RWPE1 (cell line): ENCODE results near the gene EEPD1.
"Not testable (repeated sequence)": the region's sequence is repeated elsewhere in the genome, so short reads cannot be mapped to it uniquely, and the experiment has no call there.

Experiments used
- CTCF ChIA-PET: fragments of 350-600 bp; sonication (Branson Sonifier 250); formaldehyde crosslinking; extraction: SDS; loops from one replicate; lab custom pipeline; 2021; lab: Yijun Ruan, JAX
- POLR2A ChIA-PET: fragments of 400-600 bp; formaldehyde crosslinking; extraction: SDS; loops from one replicate; lab custom pipeline; 2020; ENCODE audit warnings: antibody characterized with exemption; ENCODE audit not compliant: low non-redundant PET; lab: Yijun Ruan, JAX
- DNase-seq: peaks from one replicate; pipeline ENCODE4 v3.0.0; 2012; ENCODE audit warnings: low spot score
- H3K27ac ChIP-seq: fragments of 450-650 bp; 2 replicates; pipeline ENCODE4 v1.5.1; 2017
- CTCF ChIP-seq: fragments of 450-650 bp; conservative IDR thresholded peaks from 2 replicates; pipeline ENCODE4 v1.5.1; 2017; ENCODE audit warnings: low read depth, mild to moderate bottlenecking

EEPD1 gene

GRCh38 chr7:36152756-36153570 is at the start of gene EEPD1:
Gene EEPD1, plus strand, starts transcription at chr7:36153254. Its CDS starts 1,071 bp downstream, at chr7:36154325.
- POLR2A ChIA-PET, result no interaction called here

GRCh38 chr7:36103837-36104561 is 49.1 kb upstream of the EEPD1 start:
- ChIA-PET CTCF (no interaction called here), POLR2A (no interaction called here)
- TF ChIP-seq CTCF, result no peak
- no peak for DNase-seq
- H3K27ac ChIP-seq, result no peak overlapping the region

More at GRCh38 chr7:36152756-36153570, at the start of gene EEPD1:
- CTCF ChIA-PET, result interaction anchor here (1.2 kb wide), 1 partner anchor 24 kb away, joined by 5 read pairs; no protein-coding TSS in a partner anchor
- peak; percentile 97 for DNase-seq
- no peak for TF ChIP-seq CTCF
- H3K27ac ChIP-seq, result peak within 1 kb of the TSS; percentile 69

- H3K27ac ChIP-seq, POLR2A ChIA-PET, DNase-seq, CTCF ChIA-PET: not testable (repeated sequence)
Measured at GRCh38 chr7:36106972-36107908, 45.8 kb upstream of the EEPD1 start.

- no peak for DNase-seq
- TF ChIP-seq CTCF, result no peak
- POLR2A ChIA-PET, result no interaction called here
- no peak overlapping the region for H3K27ac ChIP-seq
- CTCF ChIA-PET, result no interaction called here
Measured at GRCh38 chr7:36107926-36108631, 45.0 kb upstream of the EEPD1 start.

GRCh38 chr7:36109013-36109627 is 43.9 kb upstream of the EEPD1 start:
- DNase-seq, result no peak
- ChIA-PET CTCF (no interaction called here), POLR2A (no interaction called here)
- TF ChIP-seq CTCF, result no peak
- H3K27ac ChIP-seq, result no peak overlapping the region

- no peak overlapping the region for H3K27ac ChIP-seq
- CTCF ChIA-PET, result no interaction called here
Measured at GRCh38 chr7:36110584-36110983, 42.5 kb upstream of the EEPD1 start.

More at GRCh38 chr7:36110584-36110983, 42.5 kb upstream of the EEPD1 start:
- TF ChIP-seq CTCF, result no peak
- POLR2A ChIA-PET, result no interaction called here
- no peak for DNase-seq
